ENCODE results near the gene UBA6.

- TF ChIP-seq, protein P1, sequence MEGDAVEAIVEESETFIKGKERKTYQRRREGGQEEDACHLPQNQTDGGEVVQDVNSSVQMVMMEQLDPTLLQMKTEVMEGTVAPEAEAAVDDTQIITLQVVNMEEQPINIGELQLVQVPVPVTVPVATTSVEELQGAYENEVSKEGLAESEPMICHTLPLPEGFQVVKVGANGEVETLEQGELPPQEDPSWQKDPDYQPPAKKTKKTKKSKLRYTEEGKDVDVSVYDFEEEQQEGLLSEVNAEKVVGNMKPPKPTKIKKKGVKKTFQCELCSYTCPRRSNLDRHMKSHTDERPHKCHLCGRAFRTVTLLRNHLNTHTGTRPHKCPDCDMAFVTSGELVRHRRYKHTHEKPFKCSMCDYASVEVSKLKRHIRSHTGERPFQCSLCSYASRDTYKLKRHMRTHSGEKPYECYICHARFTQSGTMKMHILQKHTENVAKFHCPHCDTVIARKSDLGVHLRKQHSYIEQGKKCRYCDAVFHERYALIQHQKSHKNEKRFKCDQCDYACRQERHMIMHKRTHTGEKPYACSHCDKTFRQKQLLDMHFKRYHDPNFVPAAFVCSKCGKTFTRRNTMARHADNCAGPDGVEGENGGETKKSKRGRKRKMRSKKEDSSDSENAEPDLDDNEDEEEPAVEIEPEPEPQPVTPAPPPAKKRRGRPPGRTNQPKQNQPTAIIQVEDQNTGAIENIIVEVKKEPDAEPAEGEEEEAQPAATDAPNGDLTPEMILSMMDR (IDR thresholded peaks at IDR 0.05): no peak
- no peak for TF ChIP-seq EZH2 (IDR thresholded peaks at IDR 0.05; ENCODE audit: borderline replicate concordance, insufficient read depth, low read depth, low read length, poor library complexity, severe bottlenecking)
Observed at GRCh38 chr4:67565284-67565683, 135.7 kb downstream of the UBA6 start.
